Gastrocnemius medialis (tissue), 4 donors: ENCODE results near the gene METTL26. TPM values are rescaled to one million over a fixed set of nuclear protein-coding genes. Genes with fewer than 3 reads are reported as not detected.
A peak's percentile ranks its signal among the peaks of the same experiment; 100 is the strongest.

Experiments used
- ATAC-seq, 2 donors: fragments of 150-250 bp; one replicate each; pipeline ENCODE4 v1.9.1; 2016
- DNase-seq, 2 donors: peaks; one replicate each; pipeline ENCODE4 v3.0.0-alpha.2; 2019
- H3K27ac ChIP-seq, 4 donors: fragments of 200-600 bp; sonication (generic); 1 replicate in 1 of 4; 2 replicates in 3 of 4; pipeline ENCODE4 v1.5.1; 2016 to 2018; ENCODE audit warnings: mild to moderate bottlenecking in 2 of 4, moderate library complexity in 1 of 4
- H3K27me3 ChIP-seq, 3 donors: fragments of 200-600 bp; sonication (generic) in 2 of 3; 1 replicate in 1 of 3; 2 replicates in 2 of 3; pipeline versions ENCODE4 v1.5.1 to v1.6.0; 2016 to 2019; ENCODE audit warnings: mild to moderate bottlenecking in 1 of 3, moderate library complexity in 1 of 3
- H3K36me3 ChIP-seq, 2 donors: fragments of 200-600 bp; sonication (generic) in 1 of 2; one replicate each; pipeline ENCODE4 v1.5.1; 2017 to 2018
- H3K4me1 ChIP-seq, 2 donors: fragments of 200-600 bp; sonication (generic) in 1 of 2; one replicate each; pipeline ENCODE4 v1.5.1; 2016 to 2017; ENCODE audit warnings: mild to moderate bottlenecking in 2 of 2
- H3K4me3 ChIP-seq, 4 donors: fragments of 200-600 bp; sonication (generic) in 3 of 4; 1 replicate in 1 of 4; 2 replicates in 3 of 4; pipeline ENCODE4 v1.5.1; 2016 to 2019; ENCODE audit warnings: mild to moderate bottlenecking in 2 of 4
- H3K9me3 ChIP-seq, 3 donors: fragments of 200-600 bp; sonication (generic) in 2 of 3; 1 replicate in 1 of 3; 2 replicates in 2 of 3; pipeline ENCODE4 v1.5.1; 2016 to 2019
- POLR2A ChIP-seq, 2 donors: fragments of 450-650 bp; IDR thresholded peaks; one replicate each; pipeline ENCODE4 v1.6.1; 2017; ENCODE audit warnings: antibody characterized with exemption in 2 of 2, mild to moderate bottlenecking in 2 of 2, moderate library complexity in 2 of 2
- in situ Hi-C, 4 donors: fragments of 200-750 bp; cut with MboI; loops; one replicate each; pipeline versions ENCODE4 v1.15.0 to v1.8.0; 2017; ENCODE audit warnings: low sequenced_read_pairs in 4 of 4
- intact Hi-C: fragments of 100-400 bp; cut with DNase I; formaldehyde crosslinking; loops from one replicate; pipeline ENCODE4 v1.15.1; 2023; ENCODE audit warnings: low total_unique reads
- total RNA-seq, 4 donors: library from RNA; depleted of rRNA; stranded (reverse); fragments of >200 nt; gene quantifications; one replicate each; pipeline versions ENCODE4 v1.1.0 to v1.2.3, GENCODE V29; 2016
- TF ChIP-seq, protein P1 (sequence below), 5 experiments: fragments of 450-650 bp in 3 of 5; fragments of 200-600 bp in 2 of 5; sonication (generic) in 2 of 5; IDR thresholded peaks in 4 of 5; conservative IDR thresholded peaks in 1 of 5; 1 replicate in 4 of 5; 2 replicates in 1 of 5; pipeline ENCODE4 v1.5.1; 2016 to 2019; ENCODE audit warnings: antibody characterized with exemption in 5 of 5, mild to moderate bottlenecking in 3 of 5, moderate library complexity in 3 of 5

The METTL26 gene
- total RNA-seq, 4 donors from 2014 or later = 114 to 212 (median 141) TPM

DNA sequence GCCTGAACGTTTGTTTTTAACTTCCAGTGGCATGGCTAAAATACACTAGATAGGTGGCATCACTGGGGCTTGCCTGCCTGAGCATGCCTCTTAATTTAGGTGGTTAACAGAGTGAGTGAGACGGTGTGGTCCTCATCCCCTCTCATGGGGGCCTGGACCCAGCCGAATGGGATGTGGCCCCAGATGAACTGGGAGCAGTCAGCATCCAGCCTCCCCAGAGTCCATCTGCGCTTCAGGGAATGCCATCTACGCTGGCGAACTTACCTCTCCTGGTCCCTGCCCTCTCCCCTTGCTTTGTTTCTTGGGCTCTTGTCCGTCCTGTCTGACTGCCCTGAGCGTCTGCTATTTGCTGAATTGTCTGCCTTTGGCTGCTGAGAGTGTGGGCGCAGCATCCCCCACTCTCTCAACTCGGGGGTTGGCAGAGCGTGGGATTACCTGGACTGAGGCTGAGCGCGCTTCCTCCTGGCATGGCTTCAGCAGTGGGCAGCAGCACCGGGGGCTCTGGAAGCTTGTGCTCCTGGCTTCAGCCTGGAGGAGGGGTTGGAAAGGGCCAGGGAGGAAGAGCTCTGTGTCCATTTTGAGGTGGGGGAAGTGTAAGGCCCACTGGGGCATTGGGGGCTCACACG, 44.1 kb downstream of the METTL26 start:
- no peaks in the 10 kb centered on the region for H3K27me3 ChIP-seq
- ATAC-seq (no peak), DNase-seq (no peak)
- TF ChIP-seq POLR2A (IDR thresholded peaks at IDR 0.05) = no peak
- TF ChIP-seq, protein P1, sequence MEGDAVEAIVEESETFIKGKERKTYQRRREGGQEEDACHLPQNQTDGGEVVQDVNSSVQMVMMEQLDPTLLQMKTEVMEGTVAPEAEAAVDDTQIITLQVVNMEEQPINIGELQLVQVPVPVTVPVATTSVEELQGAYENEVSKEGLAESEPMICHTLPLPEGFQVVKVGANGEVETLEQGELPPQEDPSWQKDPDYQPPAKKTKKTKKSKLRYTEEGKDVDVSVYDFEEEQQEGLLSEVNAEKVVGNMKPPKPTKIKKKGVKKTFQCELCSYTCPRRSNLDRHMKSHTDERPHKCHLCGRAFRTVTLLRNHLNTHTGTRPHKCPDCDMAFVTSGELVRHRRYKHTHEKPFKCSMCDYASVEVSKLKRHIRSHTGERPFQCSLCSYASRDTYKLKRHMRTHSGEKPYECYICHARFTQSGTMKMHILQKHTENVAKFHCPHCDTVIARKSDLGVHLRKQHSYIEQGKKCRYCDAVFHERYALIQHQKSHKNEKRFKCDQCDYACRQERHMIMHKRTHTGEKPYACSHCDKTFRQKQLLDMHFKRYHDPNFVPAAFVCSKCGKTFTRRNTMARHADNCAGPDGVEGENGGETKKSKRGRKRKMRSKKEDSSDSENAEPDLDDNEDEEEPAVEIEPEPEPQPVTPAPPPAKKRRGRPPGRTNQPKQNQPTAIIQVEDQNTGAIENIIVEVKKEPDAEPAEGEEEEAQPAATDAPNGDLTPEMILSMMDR (IDR thresholded peaks at IDR 0.05 in 4 of 5, conservative IDR thresholded peaks at IDR 0.05 in 1 of 5) = no peak
- no peaks in the 10 kb centered on the region for H3K36me3 ChIP-seq
- peaks cover 62 to 64% of the 10 kb centered on the region in 2 donors for H3K4me1 ChIP-seq
- in situ Hi-C loops (no loop called here), intact Hi-C loops (no loop called here)
- no peaks in the 10 kb centered on the region for H3K9me3 ChIP-seq
- H3K27ac ChIP-seq = peak overlapping the region; percentile 87 to 97 (median 95)
- H3K4me3 ChIP-seq = peak overlapping the region; percentile 30 to 80 (median 34)

- H3K27me3 ChIP-seq = no peaks in the 10 kb centered on the region
- in situ Hi-C loops = no loop called here
These were observed 44.9 kb downstream of the METTL26 start for GRCh38 chr16:591231-591630.

GRCh38 chr16:590815-591200, 45.3 kb downstream of the METTL26 start:
- H3K27me3 ChIP-seq = no peaks in the 10 kb centered on the region
- H3K4me3 ChIP-seq = peak overlapping the region; percentile 66 to 91 (median 80)
- H3K9me3 ChIP-seq = no peaks in the 10 kb centered on the region
- peaks cover 68 to 71% of the 10 kb centered on the region in 2 donors for H3K4me1 ChIP-seq
- TF ChIP-seq POLR2A (IDR thresholded peaks at IDR 0.05) = no peak
- TF ChIP-seq, protein P1 (IDR thresholded peaks at IDR 0.05 in 4 of 5, conservative IDR thresholded peaks at IDR 0.05 in 1 of 5) = no peak
- DNase-seq (no peak), ATAC-seq (no peak)
- intact Hi-C loops (loop anchor here (1.0 kb wide), 1 partner anchor 69 kb away; no protein-coding TSS in a partner anchor), in situ Hi-C loops (no loop called here)
- no peaks in the 10 kb centered on the region for H3K36me3 ChIP-seq
- H3K27ac ChIP-seq = peak overlapping the region; percentile 87 to 97 (median 95)

More at GRCh38 chr16:591231-591630, 44.9 kb downstream of the METTL26 start:
- no peak for ATAC-seq
- Histone ChIP-seq H3K36me3 (no peaks in the 10 kb centered on the region), H3K4me3 (peak overlapping the region; percentile 66 to 91 (median 80)), H3K9me3 (no peaks in the 10 kb centered on the region), H3K27ac (peak overlapping the region; percentile 87 to 97 (median 95)), H3K4me1 (peaks cover 68 to 70% of the 10 kb centered on the region in 2 donors)
- no peak for DNase-seq
- no peak for TF ChIP-seq POLR2A (IDR thresholded peaks at IDR 0.05)
- TF ChIP-seq, protein P1 (IDR thresholded peaks at IDR 0.05 in 4 of 5, conservative IDR thresholded peaks at IDR 0.05 in 1 of 5) = no peak
- intact Hi-C loops = no loop called here

- Histone ChIP-seq H3K27ac (peak overlapping the region; percentile 87 to 97 (median 95)), H3K4me3 (peak overlapping the region; percentile 66 to 91 (median 80)), H3K9me3 (no peaks in the 10 kb centered on the region), H3K36me3 (no peaks in the 10 kb centered on the region), H3K4me1 (peaks cover 67 to 69% of the 10 kb centered on the region in 2 donors), H3K27me3 (no peaks in the 10 kb centered on the region)
- intact Hi-C loops (loop anchor here (1.0 kb wide), 1 partner anchor 70 kb away; no protein-coding TSS in a partner anchor), in situ Hi-C loops (no loop called here)
- no peak for DNase-seq
- ATAC-seq = peak in 1 of 2 donors; percentile 3
- TF ChIP-seq, protein P1 (IDR thresholded peaks at IDR 0.05 in 4 of 5, conservative IDR thresholded peaks at IDR 0.05 in 1 of 5) = no peak
- TF ChIP-seq POLR2A (IDR thresholded peaks at IDR 0.05) = peak; percentile 82 to 85
These were observed 45.8 kb downstream of the METTL26 start for GRCh38 chr16:590188-590814.
